GM18502 (cell line): ENCODE measurements around the gene IFT122.
"Not testable (repeated sequence)": the region's sequence is repeated elsewhere in the genome, so short reads cannot be mapped to it uniquely, and the experiment has no call there.

Experiments used
- ATAC-seq: cut with Tn5 transposase; IDR thresholded peaks from one replicate; pipeline ENCODE4 v1.9.1; 2021; ENCODE audit warnings: mild to moderate bottlenecking; ENCODE audit not compliant: unreplicated experiment, poor library complexity

Gene IFT122

GRCh38 chr3:129530821-129531220, 90.8 kb downstream of the IFT122 start:
- ATAC-seq = no peak

GRCh38 chr3:129531699-129532098, 91.7 kb downstream of the IFT122 start:
- no peak for ATAC-seq

GRCh38 chr3:129532261-129532660, 92.2 kb downstream of the IFT122 start:
- no peak for ATAC-seq

- ATAC-seq = no peak
Measured at GRCh38 chr3:129533406-129533805, 93.4 kb downstream of the IFT122 start.

- no peak for ATAC-seq
Measured at GRCh38 chr3:129534428-129535027, 94.5 kb downstream of the IFT122 start.

- ATAC-seq = no peak
Measured at GRCh38 chr3:129535075-129535474, 95.1 kb downstream of the IFT122 start.

GRCh38 chr3:129536374-129536667, 96.3 kb downstream of the IFT122 start:
- ATAC-seq = no peak

GRCh38 chr3:129536804-129537203, 96.8 kb downstream of the IFT122 start:
- no peak for ATAC-seq

- no peak for ATAC-seq
Measured at GRCh38 chr3:129539206-129539605, 99.2 kb downstream of the IFT122 start.

- ATAC-seq = no peak
Measured at GRCh38 chr3:129540776-129541516, 100.9 kb downstream of the IFT122 start.

GRCh38 chr3:129542747-129543146, 102.7 kb downstream of the IFT122 start:
- no peak for ATAC-seq

- no peak for ATAC-seq
Measured at GRCh38 chr3:129543156-129543790, 103.2 kb downstream of the IFT122 start, which contains the start of gene H1-8. H1-8 (plus strand) TSS chr3:129543175; CDS start chr3:129543219, 44 bp downstream.

GRCh38 chr3:129543999-129544398, 104.0 kb downstream of the IFT122 start:
- ATAC-seq = no peak

- ATAC-seq = not testable (repeated sequence)
Measured at GRCh38 chr3:129545951-129546350, 105.9 kb downstream of the IFT122 start.

- ATAC-seq = no peak
Measured at GRCh38 chr3:129547241-129547640, 107.2 kb downstream of the IFT122 start.

- ATAC-seq = no peak
Measured at GRCh38 chr3:129548104-129548965, 108.3 kb downstream of the IFT122 start.

- no peak for ATAC-seq
Measured at GRCh38 chr3:129549006-129549800, 109.2 kb downstream of the IFT122 start.

GRCh38 chr3:129549805-129550204, 109.8 kb downstream of the IFT122 start:
- ATAC-seq = no peak

- ATAC-seq = no peak
Measured at GRCh38 chr3:129552287-129553050, 112.4 kb downstream of the IFT122 start.
